ENCODE data around the gene PPP1R1C.
"Not testable (repeated sequence)": the region's sequence is repeated elsewhere in the genome, so short reads cannot be mapped to it uniquely, and the experiment has no call there.

Gene PPP1R1C

GRCh38 chr2:182015334-182016109 lies 29.9 kb downstream of the PPP1R1C start:
- DNase-seq (ENCODE audit: low read depth), result no peak

GRCh38 chr2:182018218-182018617 lies 32.6 kb downstream of the PPP1R1C start:
- no peak for DNase-seq (ENCODE audit: low read depth)

GRCh38 chr2:182019731-182020130 lies 34.1 kb downstream of the PPP1R1C start:
- no peak for DNase-seq (ENCODE audit: low read depth)

- DNase-seq (ENCODE audit: low read depth), result no peak
Observed at GRCh38 chr2:182020286-182021070, 34.8 kb downstream of the PPP1R1C start.

- no peak for DNase-seq (ENCODE audit: low read depth)
Observed at GRCh38 chr2:182023235-182023634, 37.6 kb downstream of the PPP1R1C start.

- not testable (repeated sequence) for DNase-seq (ENCODE audit: low read depth)
Observed at GRCh38 chr2:182030875-182031274, 45.2 kb downstream of the PPP1R1C start.

- DNase-seq (ENCODE audit: low read depth), result no peak
Observed at GRCh38 chr2:182031956-182032355, 46.3 kb downstream of the PPP1R1C start.

GRCh38 chr2:182033449-182033848 lies 47.8 kb downstream of the PPP1R1C start:
- no peak for DNase-seq (ENCODE audit: low read depth)

- peak; percentile 46 for DNase-seq (ENCODE audit: low read depth)
Observed at GRCh38 chr2:182038576-182038975, 52.9 kb downstream of the PPP1R1C start.

GRCh38 chr2:182043021-182043420 lies 57.4 kb downstream of the PPP1R1C start:
- no peak for DNase-seq (ENCODE audit: low read depth)

GRCh38 chr2:182043861-182044260 lies 58.2 kb downstream of the PPP1R1C start:
- DNase-seq (ENCODE audit: low read depth), result no peak

GRCh38 chr2:182047544-182047943 lies 61.9 kb downstream of the PPP1R1C start:
- no peak for DNase-seq (ENCODE audit: low read depth)

- DNase-seq (ENCODE audit: low read depth), result no peak
Observed at GRCh38 chr2:182048088-182048487, 62.4 kb downstream of the PPP1R1C start.

GRCh38 chr2:182048621-182049020 lies 63.0 kb downstream of the PPP1R1C start:
- no peak for DNase-seq (ENCODE audit: low read depth)

GRCh38 chr2:182049372-182050148 lies 63.9 kb downstream of the PPP1R1C start:
- DNase-seq (ENCODE audit: low read depth), result no peak

GRCh38 chr2:182050333-182051135 lies 64.9 kb downstream of the PPP1R1C start:
- no peak for DNase-seq (ENCODE audit: low read depth)

- no peak for DNase-seq (ENCODE audit: low read depth)
Observed at GRCh38 chr2:182055993-182056392, 70.3 kb downstream of the PPP1R1C start.

- DNase-seq (ENCODE audit: low read depth), result no peak
Observed at GRCh38 chr2:182057002-182057401, 71.3 kb downstream of the PPP1R1C start.

GRCh38 chr2:182058056-182058455 lies 72.4 kb downstream of the PPP1R1C start:
- no peak for DNase-seq (ENCODE audit: low read depth)

- no peak for DNase-seq (ENCODE audit: low read depth)
Observed at GRCh38 chr2:182061739-182062138, 76.1 kb downstream of the PPP1R1C start.

GRCh38 chr2:182062329-182062972 lies 76.8 kb downstream of the PPP1R1C start:
- no peak for DNase-seq (ENCODE audit: low read depth)
